GM18519 (cell line): ENCODE data around the gene GALNT13.

Experiments
- ATAC-seq: cut with Tn5 transposase; IDR thresholded peaks from one replicate; pipeline ENCODE4 v1.9.1; 2021; ENCODE audit warnings: mild to moderate bottlenecking, moderate library complexity; ENCODE audit not compliant: unreplicated experiment, low FRiP score

The GALNT13 gene

GRCh38 chr2:153871231-153872221, at the start of gene GALNT13:
Gene GALNT13 (plus strand): TSS chr2:153871922.
- ATAC-seq = no peak

- ATAC-seq = no peak
These were observed 47.8 kb upstream of the GALNT13 start for GRCh38 chr2:153823880-153824279.

GRCh38 chr2:153828335-153828734, 43.4 kb upstream of the GALNT13 start:
- no peak for ATAC-seq

GRCh38 chr2:153834662-153835061, 37.1 kb upstream of the GALNT13 start:
- no peak for ATAC-seq

- ATAC-seq = no peak
These were observed 13.5 kb upstream of the GALNT13 start for GRCh38 chr2:153858250-153858649.

- ATAC-seq = no peak
These were observed 7.7 kb upstream of the GALNT13 start for GRCh38 chr2:153864022-153864421.

- no peak for ATAC-seq
These were observed 5.1 kb upstream of the GALNT13 start for GRCh38 chr2:153866595-153866994.

GRCh38 chr2:153870308-153870707, 1.4 kb upstream of the GALNT13 start:
- ATAC-seq = no peak

GRCh38 chr2:153872311-153873051, 759 bp downstream of the GALNT13 start:
- ATAC-seq = no peak

- ATAC-seq = no peak
These were observed 1.6 kb downstream of the GALNT13 start for GRCh38 chr2:153873052-153874048.

GRCh38 chr2:153875801-153876466, 4.2 kb downstream of the GALNT13 start:
- ATAC-seq = no peak

- ATAC-seq = no peak
These were observed 9.2 kb downstream of the GALNT13 start for GRCh38 chr2:153880926-153881325.

GRCh38 chr2:153886833-153887232, 15.1 kb downstream of the GALNT13 start:
- ATAC-seq = no peak

GRCh38 chr2:153890576-153890975, 18.9 kb downstream of the GALNT13 start:
- ATAC-seq = no peak

GRCh38 chr2:153891051-153891450, 19.3 kb downstream of the GALNT13 start:
- no peak for ATAC-seq

GRCh38 chr2:153912798-153913396, 41.2 kb downstream of the GALNT13 start:
- no peak for ATAC-seq

- ATAC-seq = no peak
These were observed 45.8 kb downstream of the GALNT13 start for GRCh38 chr2:153917570-153917969.

- ATAC-seq = no peak
These were observed 63.8 kb downstream of the GALNT13 start for GRCh38 chr2:153935511-153935910.

GRCh38 chr2:153939124-153939796, 67.5 kb downstream of the GALNT13 start:
- ATAC-seq = peak; percentile 54
